ENCODE measurements around the gene SPC24.
"Not testable (repeated sequence)": the region's sequence is repeated elsewhere in the genome, so short reads cannot be mapped to it uniquely, and the experiment has no call there.

SPC24 gene

DNA sequence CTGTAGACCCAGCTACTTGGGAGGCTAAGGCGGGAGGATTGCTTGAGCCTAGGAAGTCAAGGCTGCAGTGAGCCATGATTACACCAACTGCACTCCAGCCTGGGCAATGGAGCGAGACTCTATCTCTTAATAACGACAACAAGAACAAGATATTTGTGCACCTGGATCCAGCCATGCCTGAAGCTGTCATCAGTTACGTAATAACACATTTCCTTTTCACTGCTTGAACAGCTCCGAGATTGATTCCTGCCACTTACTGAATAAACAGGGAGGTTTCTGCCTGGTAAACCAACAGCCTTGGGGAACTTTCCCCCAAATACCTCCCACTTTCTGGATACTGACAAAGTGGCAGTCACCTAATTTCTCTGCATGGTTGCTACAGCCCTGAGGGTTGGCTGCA is 36.4 kb upstream of the SPC24 start:
- DNase-seq: no peak

DNA sequence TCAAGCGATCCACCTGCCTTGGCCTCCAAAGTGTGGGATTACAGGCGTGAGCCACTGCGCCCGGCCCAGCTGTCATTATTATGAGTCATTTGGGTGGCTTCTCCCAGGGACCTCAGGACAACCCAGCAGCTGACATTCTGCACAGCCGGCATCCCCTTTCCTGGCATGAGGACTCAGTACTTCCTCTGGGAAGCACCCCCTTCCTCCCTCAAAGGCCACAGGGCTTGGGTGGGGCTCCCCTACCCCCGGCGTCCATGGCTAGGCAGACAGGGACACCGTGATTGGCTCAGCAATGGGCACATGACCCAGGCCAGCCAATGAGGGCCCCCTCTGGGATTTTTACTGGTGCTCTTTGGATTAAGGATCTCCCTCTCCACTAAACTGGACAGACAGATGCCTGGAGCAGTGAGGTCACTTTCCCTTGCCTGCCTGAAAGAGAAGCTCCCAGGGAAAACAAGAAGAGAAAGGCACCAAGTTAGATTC is 35.7 kb upstream of the SPC24 start:
- no peak for DNase-seq

GRCh38 chr19:11190501-11190900 is 34.9 kb upstream of the SPC24 start:
- no peak for DNase-seq

DNA sequence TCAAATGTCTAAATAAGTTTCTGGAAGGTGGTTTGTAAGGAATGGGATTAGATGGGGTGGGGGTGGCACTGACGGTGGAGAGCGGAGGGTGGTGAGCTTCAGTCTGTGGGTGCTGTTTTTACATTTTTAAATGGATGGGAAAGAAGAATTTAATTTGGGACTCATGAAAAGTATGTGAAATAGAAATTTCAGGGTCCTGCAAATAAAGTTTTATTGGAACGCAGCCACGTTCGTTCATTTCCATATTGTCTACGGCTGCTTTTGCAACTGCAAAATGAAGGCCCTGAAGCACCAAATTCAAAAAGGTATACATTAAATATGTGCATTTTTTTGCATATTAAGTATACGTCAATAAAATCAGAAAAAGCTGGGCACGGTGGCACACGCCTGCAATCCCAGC is 31.9 kb upstream of the SPC24 start:
- no peak for DNase-seq

- DNase-seq: no peak
Measured at GRCh38 chr19:11182994-11183393, 27.4 kb upstream of the SPC24 start.

- DNase-seq: no peak
Measured at GRCh38 chr19:11181488-11181887, 25.9 kb upstream of the SPC24 start.

- not testable (repeated sequence) for DNase-seq
Measured at GRCh38 chr19:11180975-11181374, 25.4 kb upstream of the SPC24 start.

GRCh38 chr19:11180346-11180745 is 24.8 kb upstream of the SPC24 start:
- no peak for DNase-seq

DNA sequence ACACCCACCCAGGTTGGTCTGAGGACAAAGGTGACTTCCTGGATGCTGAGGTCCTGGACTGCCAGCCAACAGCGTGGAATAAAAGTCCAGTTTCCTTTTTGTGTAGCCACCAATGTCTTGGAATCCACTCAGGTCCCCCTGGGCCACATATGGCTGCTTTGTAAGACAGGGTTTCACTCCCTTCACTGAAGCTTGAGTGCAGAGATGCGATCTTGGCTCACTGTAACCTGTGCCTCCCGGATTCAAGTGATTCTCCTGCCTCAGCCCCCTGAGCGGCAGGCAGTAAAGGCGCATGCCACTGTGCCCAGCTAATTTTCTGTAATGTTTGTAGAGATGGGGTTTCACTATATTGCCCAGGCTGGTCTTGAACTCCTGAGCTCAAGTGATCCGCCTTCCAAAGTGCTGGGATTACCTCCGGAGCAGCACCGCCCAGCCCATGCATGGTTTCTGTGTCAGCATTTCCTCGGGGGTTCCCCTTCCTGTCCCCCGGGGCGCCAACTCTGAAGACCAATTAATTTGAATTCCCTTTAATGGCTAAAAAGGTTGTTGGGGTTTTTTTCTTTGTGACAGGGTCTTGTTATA is 24.2 kb upstream of the SPC24 start:
- no peak for DNase-seq

DNA sequence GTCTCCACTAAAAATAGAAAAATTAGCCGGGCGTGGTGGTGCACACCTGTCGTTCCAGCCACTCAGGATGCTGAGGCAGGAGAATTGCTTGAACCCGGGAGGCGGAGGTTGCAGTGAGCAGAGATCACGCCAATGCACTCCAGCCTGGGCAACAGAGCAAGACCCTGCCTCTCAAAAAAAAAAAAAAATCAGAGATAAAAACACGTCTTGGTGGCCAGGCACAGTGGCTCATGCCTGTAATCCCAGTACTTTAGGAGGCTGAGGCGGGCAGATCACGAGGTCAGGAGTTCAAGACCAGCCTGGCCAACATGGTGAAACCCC is 23.5 kb upstream of the SPC24 start:
- not testable (repeated sequence) for DNase-seq

DNA sequence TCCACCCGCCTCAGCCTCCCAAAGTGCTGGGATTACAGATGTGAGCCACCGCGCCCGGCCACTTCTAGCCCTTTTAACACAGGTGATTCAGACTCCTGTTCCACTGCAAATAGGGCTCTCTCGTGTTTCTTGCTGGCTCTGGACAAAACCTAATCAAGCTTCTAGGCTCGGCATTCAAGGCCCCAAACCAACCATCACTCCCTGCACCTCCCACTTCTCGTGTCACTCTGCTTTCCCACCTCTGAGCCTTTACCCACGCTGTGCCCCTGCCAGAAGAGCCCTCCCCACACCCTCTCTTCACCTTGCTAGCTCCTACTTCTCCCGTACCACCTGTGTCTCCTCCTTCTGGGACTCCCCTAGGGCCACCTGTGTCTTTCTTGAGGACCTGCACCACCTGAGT is 22.0 kb upstream of the SPC24 start:
- DNase-seq: no peak

GRCh38 chr19:11176466-11177193 is 21.0 kb upstream of the SPC24 start:
- DNase-seq: no peak

GRCh38 chr19:11175920-11176319 is 20.3 kb upstream of the SPC24 start:
- no peak for DNase-seq

- no peak for DNase-seq
Measured at GRCh38 chr19:11174336-11174735, 18.8 kb upstream of the SPC24 start.

GRCh38 chr19:11173516-11174155 is 18.1 kb upstream of the SPC24 start:
- DNase-seq: no peak

DNA sequence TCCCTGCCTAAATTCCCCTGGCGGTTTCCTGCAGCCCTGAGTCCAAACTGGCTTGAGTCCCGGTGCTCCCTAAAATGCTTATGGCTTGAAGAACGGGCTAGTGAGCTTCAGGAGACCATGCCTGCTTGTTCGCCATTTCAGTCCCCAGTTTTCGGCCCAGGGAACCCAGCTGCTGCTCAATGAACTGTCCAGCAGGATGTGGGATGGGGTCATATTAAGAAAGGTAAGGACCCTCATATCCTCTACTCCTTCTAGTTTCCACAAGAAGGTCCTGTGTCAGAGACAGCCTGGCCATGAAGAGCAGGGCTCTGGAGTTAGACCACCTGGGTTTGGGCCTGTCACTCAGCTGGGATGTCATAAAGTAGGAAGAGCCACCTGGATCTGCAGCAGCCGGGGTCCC is 17.0 kb upstream of the SPC24 start:
- no peak for DNase-seq

GRCh38 chr19:11171144-11171543 is 15.6 kb upstream of the SPC24 start:
- no peak for DNase-seq

DNA sequence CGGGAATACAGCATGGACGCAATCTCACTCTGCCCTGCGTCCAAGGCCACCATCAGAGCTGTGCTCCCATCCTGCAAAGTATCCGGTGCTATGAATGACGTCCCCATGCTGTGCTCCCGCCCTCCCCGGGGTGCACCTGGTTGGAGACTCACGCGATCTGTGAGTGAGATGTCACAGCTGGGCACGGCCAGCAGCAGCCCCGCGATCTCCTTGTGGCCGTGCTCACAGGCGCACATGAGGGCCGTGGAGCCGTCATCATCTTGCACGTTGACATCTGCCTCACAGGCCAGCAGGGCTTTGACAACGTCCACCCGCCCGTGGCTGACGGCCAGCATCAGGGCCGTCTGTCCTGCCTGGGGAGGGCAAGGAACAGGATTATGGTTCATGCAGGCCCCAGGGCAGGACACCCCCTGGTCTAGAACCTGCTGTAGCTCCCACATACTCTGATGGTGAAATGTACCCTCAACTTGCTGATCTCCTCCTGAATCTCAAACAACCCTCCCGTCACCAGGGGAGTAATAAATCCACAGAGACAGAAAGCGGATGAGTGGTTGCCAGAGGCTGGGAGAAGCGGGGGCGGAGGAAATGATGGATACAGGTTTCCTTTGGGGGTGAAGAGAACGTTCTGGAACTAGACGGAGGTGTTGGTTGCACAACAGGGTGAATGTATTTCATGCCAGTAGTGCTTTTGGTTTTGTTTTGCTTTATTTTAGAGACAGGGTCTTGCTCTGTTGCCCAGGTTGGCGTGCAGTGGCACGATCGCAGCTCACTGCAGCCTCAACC is 14.5 kb upstream of the SPC24 start:
- no peak for DNase-seq

DNA sequence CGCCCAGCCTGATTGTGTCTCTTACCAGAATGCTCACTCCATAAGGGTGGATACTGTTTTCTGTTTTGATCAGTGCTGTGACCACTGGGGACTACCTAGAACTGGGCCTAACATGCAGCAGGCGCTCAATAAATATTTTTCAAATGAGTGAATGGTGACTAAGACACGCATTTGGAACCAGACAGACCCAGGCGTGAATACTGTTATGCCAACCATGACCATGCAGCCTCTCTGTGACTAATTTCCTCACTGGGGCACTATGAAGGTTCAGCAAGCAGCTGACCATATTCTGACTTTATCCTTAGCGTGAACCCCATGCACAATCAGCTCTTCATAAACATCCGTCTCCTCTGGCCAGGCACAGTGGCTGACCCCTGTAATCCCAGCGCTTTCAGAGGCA is 13.0 kb upstream of the SPC24 start:
- DNase-seq: no peak

DNA sequence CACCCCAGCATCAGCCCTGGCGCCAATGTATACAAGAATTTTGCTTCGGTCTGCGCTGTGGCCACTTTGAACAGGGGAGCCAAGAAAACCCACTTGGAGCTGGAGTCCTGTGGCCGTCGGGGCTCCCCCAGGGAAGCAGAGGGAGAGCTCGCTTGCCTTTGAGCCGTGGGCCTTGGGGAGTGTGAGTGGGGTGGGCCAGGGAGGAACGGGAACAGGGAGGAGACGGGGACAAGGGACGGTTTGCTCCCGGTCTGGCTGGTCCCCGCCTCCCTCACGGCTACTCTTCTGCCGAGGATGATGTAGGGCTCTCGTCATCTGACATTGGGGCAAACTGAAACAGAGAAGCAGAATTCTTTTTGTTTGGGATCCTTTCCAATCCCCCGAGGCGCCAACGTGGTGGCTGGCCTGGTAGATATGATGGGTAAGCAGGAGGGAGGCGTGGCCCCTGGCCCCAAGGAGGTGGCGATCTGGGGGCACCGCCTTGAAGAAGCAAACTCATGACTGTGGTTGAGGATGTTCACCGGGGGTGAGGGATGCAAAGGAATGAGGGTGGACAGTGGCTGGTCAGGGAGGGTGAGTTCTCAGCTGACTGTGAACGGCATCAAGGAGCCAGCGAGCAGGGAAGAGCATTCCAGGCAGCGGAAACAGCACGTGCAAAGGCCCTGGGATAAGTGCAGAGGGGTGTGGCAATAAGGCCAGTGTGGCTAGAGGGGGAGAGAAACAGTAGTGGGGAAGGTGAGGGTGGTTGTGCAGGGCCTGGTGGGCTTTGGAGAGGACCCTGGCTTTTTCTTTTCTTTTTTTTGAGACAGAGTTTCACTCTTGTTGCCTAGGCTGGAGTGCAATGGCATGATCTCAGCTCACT is 10.9 kb upstream of the SPC24 start:
- DNase-seq: no peak

GRCh38 chr19:11165486-11166030 is 10.0 kb upstream of the SPC24 start:
- DNase-seq: no peak

GRCh38 chr19:11164879-11165406 is 9.4 kb upstream of the SPC24 start:
- no peak for DNase-seq
